Neuron (in vitro differentiated cells): ENCODE results near the gene KRT31.
"Not testable (repeated sequence)": the region's sequence is repeated elsewhere in the genome, so short reads cannot be mapped to it uniquely, and the experiment has no call there.

ENCODE experiments used
- H2AFZ ChIP-seq: one replicate; pipeline ENCODE4 v1.6.1; 2013; ENCODE audit warnings: low read depth, mild to moderate bottlenecking, inconsistent platforms, low read length, moderate library complexity
- H3K27me3 ChIP-seq: one replicate; pipeline ENCODE4 v1.6.1; 2013; ENCODE audit warnings: low read length; ENCODE audit not compliant: insufficient read depth
- H3K36me3 ChIP-seq: one replicate; pipeline ENCODE4 v1.6.1; 2013; ENCODE audit warnings: low read length; ENCODE audit not compliant: insufficient read depth
- H3K4me1 ChIP-seq: one replicate; pipeline ENCODE4 v1.6.1; 2013; ENCODE audit warnings: low read length; ENCODE audit not compliant: insufficient read depth
- H3K4me3 ChIP-seq: 2 replicates; pipeline ENCODE4 v1.5.1; 2013; ENCODE audit warnings: mild to moderate bottlenecking, low read length, moderate library complexity
- H3K9me3 ChIP-seq: one replicate; pipeline ENCODE4 v1.6.1; 2013; ENCODE audit warnings: low read length

KRT31 gene

DNA sequence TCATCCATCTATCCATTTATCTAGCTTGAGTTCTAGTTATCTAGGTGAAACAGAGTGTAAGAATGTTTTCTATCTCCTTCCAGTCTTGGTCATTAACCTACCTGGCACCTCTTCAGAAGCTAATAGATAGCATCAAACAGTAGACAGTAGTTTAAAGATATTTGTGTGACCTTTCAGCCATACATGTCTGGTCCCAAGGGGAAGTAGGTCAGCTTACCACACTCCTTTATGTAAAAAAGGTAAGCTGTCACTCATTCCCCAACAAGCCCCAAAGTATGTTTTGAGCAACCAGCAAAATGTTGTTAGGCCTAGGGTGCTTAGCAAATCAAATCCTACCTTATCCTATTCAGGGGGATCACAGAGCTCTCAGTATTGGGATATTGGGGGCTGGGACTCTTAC lies 31.3 kb downstream of the KRT31 start:
- H2AFZ ChIP-seq: no peak overlapping the region
- peaks cover 2% of the 10 kb centered on the region for H3K27me3 ChIP-seq
- no peaks in the 10 kb centered on the region for H3K4me1 ChIP-seq
- H3K9me3 ChIP-seq: no peaks in the 10 kb centered on the region
- H3K36me3 ChIP-seq: no peaks in the 10 kb centered on the region
- no peak overlapping the region for H3K4me3 ChIP-seq

DNA sequence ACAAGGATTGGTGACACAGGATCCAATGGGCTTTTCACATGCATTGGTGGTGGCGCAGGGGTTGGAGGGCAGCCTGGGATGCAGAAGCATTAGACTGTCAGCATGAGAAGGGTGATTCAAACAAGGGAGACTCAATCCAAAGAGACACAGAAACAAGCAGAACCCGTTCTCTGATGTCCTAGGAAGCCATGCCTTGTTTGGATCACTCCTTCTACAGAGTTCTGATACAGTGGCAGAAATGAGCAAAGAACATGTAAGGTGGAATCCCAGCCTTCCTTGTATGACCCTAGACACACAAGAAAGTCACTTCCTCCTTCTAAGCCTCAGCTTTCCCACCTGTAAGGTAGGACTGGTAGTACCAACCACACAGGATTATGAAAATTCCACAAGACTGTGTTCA lies 33.5 kb downstream of the KRT31 start:
- Histone ChIP-seq H2AFZ (no peak overlapping the region), H3K36me3 (no peaks in the 10 kb centered on the region), H3K27me3 (no peaks in the 10 kb centered on the region), H3K4me3 (no peak overlapping the region), H3K4me1 (no peaks in the 10 kb centered on the region), H3K9me3 (no peaks in the 10 kb centered on the region)

DNA sequence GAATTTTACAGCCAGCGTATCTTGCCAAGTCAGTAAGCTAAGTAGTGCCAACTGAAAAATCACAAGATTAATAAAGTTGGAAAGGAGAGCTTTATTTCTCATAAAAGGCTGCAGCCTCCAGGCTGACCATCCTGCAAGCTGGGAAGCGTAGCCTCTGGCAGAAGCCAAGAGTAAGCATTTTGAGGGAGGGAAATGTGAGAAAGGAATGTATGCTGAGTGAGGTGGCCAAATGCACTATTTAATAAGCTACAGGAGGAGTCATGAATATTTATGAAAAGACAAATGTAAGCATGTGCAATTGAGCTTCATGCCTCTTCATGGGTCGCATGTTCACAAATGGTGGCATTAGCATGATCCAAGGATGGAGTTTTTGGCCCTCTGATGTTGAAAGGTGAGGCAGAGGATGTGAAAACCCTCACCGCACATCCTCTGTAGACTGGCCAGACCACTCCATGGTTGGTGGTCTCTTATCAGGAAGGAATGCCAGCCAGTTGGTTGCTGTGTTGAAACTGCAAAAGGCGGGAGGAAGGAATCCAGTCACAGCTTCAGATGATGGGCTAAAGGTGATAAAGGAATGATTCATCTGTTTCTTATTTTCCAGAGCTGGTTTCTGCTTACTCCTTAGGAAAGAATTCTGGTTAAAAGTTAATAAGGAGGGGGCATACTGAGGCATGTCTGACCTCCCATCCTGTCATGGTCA lies 37.0 kb downstream of the KRT31 start:
- Histone ChIP-seq H3K4me3 (no peak overlapping the region), H3K4me1 (no peaks in the 10 kb centered on the region), H3K36me3 (no peaks in the 10 kb centered on the region), H3K9me3 (no peaks in the 10 kb centered on the region), H2AFZ (no peak overlapping the region), H3K27me3 (no peaks in the 10 kb centered on the region)

DNA sequence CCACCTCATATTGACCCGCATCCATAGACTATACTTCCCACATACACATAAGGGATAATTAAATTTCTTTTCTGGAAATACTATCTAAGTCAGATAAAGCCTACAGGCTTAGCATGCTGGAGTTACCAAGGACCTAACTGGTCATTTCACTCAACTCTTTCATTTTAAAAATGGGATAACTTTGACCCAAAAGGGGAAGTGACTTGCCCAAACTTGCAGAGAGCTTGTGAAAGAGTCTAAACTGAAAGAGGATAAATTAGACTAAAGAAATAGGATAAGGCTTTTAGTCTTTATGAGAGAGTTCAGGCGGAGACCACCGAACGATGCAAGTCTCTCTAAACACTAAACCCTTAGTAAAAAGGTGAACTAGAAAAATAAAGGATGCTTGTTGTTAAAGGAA lies 42.9 kb downstream of the KRT31 start:
- H3K36me3 ChIP-seq: no peaks in the 10 kb centered on the region
- H3K9me3 ChIP-seq: no peaks in the 10 kb centered on the region
- no peaks in the 10 kb centered on the region for H3K4me1 ChIP-seq
- H3K27me3 ChIP-seq: no peaks in the 10 kb centered on the region
- H3K4me3 ChIP-seq: no peak overlapping the region
- no peak overlapping the region for H2AFZ ChIP-seq

DNA sequence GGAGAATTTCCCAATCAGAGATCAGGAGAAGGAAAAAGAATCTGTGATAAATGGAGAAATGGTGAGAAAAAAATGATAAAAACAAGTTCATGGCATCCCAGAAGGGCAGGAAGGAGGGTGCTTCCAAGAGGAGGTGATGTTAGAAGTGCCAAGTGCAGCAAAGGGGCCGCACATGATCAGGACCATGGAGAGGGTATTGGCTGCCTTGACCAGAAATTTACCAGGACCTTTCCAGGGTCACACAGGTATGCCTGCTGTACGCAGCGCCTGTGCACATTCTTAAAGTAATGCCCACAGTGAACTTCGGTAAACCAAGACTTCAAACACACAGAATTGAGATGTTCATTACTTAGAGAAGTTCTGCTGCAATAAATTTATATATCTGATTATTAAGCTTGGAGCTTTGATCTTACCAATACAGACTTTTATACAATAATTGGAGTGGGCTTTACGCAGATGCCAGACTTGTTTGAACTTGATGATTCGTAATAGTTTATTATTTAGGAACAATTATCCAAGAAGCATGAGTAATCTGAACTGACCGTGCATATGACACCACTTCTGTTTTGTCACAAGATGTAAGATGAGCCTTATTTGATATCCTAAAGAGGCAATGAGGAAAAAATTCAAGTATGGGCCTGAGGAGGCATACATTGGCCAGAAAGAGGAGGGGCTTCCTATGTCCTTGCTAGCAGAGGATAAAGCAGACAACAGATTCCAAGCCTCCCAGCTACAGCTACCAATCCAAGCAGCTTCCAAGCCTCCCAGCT lies 44.6 kb downstream of the KRT31 start:
- Histone ChIP-seq H3K27me3 (no peaks in the 10 kb centered on the region), H2AFZ (no peak overlapping the region), H3K36me3 (no peaks in the 10 kb centered on the region), H3K4me1 (no peaks in the 10 kb centered on the region), H3K9me3 (no peaks in the 10 kb centered on the region), H3K4me3 (no peak overlapping the region)

DNA sequence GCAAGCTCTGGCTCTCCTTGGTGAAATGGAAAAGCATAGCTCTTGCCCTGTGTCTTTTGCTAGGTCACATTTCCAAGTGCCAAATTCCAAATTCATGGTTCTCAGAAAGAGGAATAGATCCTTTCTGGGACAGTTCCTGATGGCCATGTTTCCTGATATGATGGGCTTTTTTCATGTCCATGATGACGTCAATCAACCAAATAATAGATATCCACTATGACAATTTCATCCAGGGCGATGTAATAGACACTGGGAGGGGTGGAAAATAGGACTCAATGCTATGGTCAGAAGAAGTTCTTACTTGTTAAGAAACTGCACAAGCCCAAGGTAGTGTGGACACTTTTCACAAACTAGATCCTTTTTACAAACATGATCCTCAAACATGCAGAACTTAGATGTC lies 46.2 kb downstream of the KRT31 start:
- Histone ChIP-seq H3K4me3 (no peak overlapping the region), H3K36me3 (no peaks in the 10 kb centered on the region), H3K4me1 (no peaks in the 10 kb centered on the region), H3K27me3 (no peaks in the 10 kb centered on the region), H2AFZ (no peak overlapping the region), H3K9me3 (no peaks in the 10 kb centered on the region)

DNA sequence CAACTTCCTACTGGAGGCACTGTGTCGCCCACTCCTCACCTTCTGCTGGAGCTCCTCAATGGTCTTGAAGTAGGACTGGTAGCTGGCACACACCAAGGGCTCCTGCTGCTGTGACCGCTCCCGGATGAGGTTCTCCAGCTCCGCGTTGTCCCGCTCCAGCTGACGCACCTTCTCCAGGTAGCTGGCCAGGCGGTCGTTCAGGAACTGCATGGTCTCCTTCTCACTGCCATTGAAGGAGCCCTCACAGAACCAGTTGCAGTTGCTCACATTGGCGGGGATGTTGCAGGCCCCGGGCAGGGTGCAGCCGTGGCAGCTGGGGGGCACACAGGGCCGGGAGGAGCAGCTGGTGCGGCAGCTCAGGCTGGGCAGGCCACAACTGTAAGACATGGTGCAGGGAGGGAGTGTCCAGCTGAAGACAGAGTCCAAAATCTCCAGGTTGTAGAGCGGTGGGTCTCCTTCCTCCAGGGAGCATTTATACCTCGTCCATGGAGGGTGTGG lies 47.0 kb downstream of the KRT31 start, which contains the start of gene KRT33A:
TSS of gene KRT33A (minus strand) at position 448 of the 498 bp plus-strand sequence. CDS start at position 387, 61 bp downstream.
- H3K4me1 ChIP-seq, H3K9me3 ChIP-seq, H3K27me3 ChIP-seq, H2AFZ ChIP-seq, H3K36me3 ChIP-seq, H3K4me3 ChIP-seq: not testable (repeated sequence)

DNA sequence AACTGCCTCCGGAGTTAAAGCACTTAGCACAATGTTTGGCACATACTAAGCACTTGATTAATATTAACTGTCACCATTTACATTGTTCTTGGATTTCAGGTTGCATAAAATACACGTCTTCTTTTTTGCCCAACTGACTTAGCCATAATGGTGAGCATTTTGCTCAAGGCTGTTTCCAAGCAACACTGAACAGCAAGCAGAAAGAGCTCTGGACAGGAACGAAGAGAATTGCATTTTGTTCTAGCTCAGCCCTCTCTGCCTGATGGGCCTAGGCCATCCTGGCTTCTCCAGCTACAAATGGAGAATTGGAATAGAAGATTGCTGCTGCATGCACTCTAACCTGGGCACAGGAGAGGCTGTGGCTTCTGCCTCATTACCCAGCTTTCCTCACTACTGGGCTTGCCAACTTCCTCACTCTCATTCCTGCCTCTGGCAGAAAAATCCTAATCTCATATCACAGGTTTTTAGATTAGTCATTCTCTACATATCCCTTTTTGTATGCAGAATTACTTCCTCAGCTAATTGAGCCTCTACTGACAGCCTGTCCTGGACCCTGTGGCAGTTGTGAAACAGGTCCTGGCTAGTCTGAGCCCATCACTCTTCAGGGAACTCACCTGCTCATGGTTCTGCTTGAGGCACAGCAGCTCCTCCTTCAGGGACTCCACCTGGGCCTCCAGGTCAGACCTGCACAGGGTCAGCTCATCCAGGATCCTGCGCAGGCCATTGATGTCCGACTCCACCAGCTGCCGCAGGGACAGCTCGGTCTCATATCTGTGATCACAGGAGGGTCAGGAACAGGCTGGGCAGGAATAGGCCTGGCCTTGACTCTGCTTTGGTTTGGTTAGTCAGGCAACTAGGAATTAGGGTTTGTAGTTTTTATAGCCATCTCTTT lies 49.3 kb downstream of the KRT31 start:
- H3K9me3 ChIP-seq: no peaks in the 10 kb centered on the region
- no peak overlapping the region for H2AFZ ChIP-seq
- H3K27me3 ChIP-seq: no peaks in the 10 kb centered on the region
- H3K4me1 ChIP-seq: no peaks in the 10 kb centered on the region
- no peaks in the 10 kb centered on the region for H3K36me3 ChIP-seq
- H3K4me3 ChIP-seq: no peak overlapping the region

DNA sequence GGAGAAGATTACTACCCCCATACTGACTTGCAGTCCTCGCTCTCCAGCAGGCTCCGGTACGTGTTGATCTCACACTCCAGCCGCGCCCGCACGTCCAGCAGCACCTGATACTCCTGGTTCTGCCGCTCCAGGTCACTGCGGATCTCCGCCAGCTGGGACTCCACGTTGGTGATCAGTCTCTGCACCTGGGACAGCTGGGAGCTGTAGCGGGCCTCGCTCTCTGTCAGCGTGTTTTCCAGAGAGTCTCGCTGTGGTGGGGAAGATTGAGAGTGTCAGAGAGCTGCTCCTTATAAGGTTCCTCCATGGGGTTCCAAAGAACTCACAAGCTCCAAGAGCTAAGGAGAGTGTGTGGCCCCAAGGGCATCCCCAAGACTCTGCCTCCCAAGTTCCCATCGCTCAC lies 51.0 kb downstream of the KRT31 start:
- not testable (repeated sequence) for H3K9me3 ChIP-seq, H3K36me3 ChIP-seq, H3K27me3 ChIP-seq, H3K4me3 ChIP-seq, H2AFZ ChIP-seq, H3K4me1 ChIP-seq

DNA sequence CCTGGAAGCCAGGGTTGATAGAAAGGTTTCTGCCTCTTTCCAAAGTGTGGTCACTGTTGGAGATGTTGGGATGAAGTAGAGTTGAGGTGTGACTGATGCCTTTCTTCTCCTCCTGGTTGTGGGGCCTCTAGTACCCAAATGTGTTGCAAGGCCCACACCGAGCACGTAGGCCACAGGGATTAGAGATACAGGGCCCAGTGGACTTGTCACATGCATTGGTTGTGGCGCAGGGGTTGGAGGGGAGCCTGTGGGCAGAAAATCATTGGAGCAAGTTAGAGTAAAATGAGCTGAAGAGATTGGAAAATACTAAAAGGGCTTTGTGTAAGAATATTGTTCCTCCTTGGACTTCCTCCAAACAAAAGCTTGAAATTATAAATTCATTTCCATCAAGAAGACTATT lies 51.4 kb downstream of the KRT31 start:
- Histone ChIP-seq H3K4me3 (no peak overlapping the region), H2AFZ (no peak overlapping the region), H3K4me1 (no peaks in the 10 kb centered on the region), H3K36me3 (no peaks in the 10 kb centered on the region), H3K27me3 (no peaks in the 10 kb centered on the region), H3K9me3 (peaks cover 2% of the 10 kb centered on the region)
